IPS-NIHi7 (cell line): ENCODE results near the gene THRB.
"Not testable (repeated sequence)": the region's sequence is repeated elsewhere in the genome, so short reads cannot be mapped to it uniquely, and the experiment has no call there.

Experiments
- DNase-seq: peaks from one replicate; pipeline ENCODE4 v3.0.0; 2012; ENCODE audit warnings: mixed read lengths; ENCODE audit errors: extremely low spot score

The THRB gene

GRCh38 chr3:24101676-24102168, 392.9 kb downstream of the THRB start:
- no peak for DNase-seq

GRCh38 chr3:24100696-24101402, 393.8 kb downstream of the THRB start:
- DNase-seq = no peak

DNA sequence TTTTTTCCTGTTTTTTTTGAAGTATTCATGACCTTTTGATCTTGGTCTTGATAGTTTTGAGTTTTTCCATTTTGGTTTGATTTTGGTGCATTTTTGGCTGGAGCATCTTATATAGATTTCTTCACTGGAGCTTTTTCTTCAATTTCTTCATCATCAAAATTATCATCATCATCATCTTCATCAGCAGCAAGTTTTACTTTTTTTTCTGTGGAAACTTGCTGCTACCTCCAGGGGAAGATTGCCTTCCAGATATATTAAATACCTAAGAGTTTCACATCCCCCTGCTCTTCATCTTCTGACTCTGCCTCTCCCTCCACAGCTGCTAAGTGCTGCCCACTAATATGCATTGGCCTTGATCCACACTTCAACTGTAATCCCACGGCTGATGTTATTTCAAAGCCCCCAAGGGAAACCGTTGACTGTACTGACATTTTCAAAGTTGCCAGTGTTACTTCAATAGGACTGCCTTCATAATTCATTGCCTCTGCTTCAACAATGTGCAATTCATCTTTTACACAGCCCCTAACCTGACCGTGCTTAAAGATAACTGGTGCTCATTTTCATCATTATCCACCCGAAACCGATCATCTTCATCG, 397.9 kb downstream of the THRB start:
- no peak for DNase-seq

GRCh38 chr3:24096271-24096670, 398.4 kb downstream of the THRB start:
- no peak for DNase-seq

GRCh38 chr3:24094818-24095217, 399.8 kb downstream of the THRB start:
- not testable (repeated sequence) for DNase-seq

- DNase-seq = peak; percentile 73
Measured at GRCh38 chr3:24088782-24089181, 405.9 kb downstream of the THRB start.

- no peak for DNase-seq
Measured at GRCh38 chr3:24087469-24087868, 407.2 kb downstream of the THRB start.

DNA sequence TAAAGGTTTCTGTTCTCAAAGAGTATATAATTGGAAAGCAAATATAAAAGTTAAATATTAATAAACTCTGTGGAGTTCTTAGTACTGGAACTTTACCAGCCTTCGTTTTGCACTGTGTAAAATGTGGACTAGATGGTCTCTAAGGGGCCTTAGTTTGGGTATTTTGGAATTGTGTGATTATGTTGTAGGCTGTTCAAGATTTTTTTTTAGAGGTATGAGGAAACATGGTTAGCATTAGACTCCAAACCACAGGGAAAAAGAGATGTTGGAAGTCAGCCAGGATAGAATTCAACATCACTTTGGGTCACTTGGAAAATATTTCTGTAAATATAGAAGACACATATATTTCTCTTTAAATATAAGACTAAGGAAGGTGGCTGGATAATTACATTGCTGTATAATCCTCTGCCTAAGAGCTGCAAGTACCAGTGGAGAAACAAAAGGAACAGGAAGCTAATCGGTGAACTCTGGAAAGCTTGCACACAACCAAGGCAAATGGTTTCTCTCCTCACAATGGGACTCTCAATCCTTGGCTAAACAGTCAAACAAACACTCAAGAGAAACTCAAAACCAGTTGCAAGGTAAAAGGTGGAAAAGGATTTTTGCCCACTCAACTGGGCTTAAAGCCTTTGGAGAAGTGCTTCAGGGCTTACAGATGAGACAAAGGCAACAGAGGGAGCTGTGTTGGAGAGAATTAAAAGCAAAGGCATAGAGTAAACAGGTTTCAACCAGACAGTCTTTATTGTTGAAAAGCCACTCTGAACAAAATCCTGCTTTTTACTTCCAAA, 407.8 kb downstream of the THRB start:
- DNase-seq = no peak

DNA sequence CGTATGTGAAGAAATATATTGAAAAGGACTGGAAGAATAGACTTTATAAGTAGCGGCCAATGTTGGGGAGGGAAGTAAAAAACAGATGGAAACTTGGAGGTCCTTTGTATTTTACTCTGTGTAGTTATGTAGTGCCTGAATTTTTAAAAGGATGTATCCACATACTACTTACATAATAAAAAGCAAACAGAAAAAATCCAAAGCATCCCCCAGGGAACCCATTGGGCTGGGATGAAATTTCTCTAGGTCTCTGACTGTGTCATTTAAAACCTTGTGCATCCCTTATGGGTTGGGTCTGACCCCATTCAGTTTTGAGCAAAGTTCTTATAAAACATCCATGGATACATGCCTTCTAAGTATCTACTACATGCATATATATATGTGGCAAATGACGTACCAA, 408.4 kb downstream of the THRB start:
- no peak for DNase-seq

DNA sequence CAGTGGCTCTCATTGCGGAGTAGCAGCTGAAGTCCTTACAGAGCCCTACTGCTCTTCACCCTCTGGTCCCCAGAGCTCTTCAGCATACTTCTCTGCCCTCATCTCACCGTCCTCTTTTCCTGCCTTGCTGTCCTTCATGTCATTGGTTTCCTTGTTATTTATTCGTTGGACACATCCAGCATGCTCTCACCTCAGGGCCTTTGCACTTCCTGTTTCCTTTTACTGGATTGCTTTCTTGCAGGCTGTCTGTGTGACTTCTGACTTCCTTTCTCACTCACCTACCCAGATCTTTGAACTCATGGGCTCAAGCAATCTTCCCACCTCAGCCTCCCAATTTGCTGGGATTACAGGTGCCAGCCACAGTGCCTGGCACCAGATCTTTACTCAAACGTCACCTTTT, 422.5 kb downstream of the THRB start:
- DNase-seq = no peak

- DNase-seq = no peak
Measured at GRCh38 chr3:24069045-24069444, 425.6 kb downstream of the THRB start.

DNA sequence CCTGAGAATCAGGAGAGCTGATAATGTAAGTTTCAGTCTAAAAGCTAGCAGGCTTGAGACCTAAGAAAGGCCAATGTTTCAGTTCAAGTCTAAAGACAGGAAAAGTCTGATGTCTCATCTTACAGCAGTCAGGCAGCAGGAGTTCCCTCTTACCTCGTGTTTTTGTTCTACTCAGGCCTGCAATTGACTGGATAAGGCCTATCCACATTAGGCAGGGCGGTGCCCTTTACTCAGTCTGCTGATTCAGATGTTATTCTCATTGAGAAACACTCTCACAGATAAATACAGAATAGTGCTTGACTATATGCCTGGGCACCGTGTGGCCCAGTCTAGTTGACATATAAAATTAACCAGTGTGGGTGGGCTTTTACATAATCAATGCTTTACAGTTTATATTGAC, 427.2 kb downstream of the THRB start:
- DNase-seq = no peak
